GM13977 (cell line): Measurements from ENCODE around the gene DRAXIN.

Experiments
- DNase-seq: peaks from one replicate; pipeline ENCODE4 v3.0.0; 2012; ENCODE audit warnings: low spot score
- CTCF ChIP-seq: IDR thresholded peaks from 2 replicates; pipeline ENCODE4 v1.5.1; 2012; ENCODE audit warnings: mild to moderate bottlenecking, control low read depth; ENCODE audit not compliant: insufficient read depth; ENCODE audit errors: extremely low read depth, missing control alignments
- in situ Hi-C: fragments of 300-500 bp; cut with MboI; formaldehyde crosslinking; loops from one replicate; pipeline ENCODE4 v1.12.0; 2022; ENCODE audit warnings: low sequenced_read_pairs, low pct_unique_long_range_greater_than_20kb, mixed read lengths, inconsistent platforms; ENCODE audit not compliant: unreplicated experiment

DRAXIN gene

GRCh38 chr1:11725616-11726015, 34.1 kb downstream of the DRAXIN start:
- DNase-seq, result no peak
- TF ChIP-seq CTCF, result no peak
- in situ Hi-C loops, result no loop called here

- TF ChIP-seq CTCF, result no peak
- in situ Hi-C loops, result no loop called here
- no peak for DNase-seq
Observed at GRCh38 chr1:11727119-11727518, 35.6 kb downstream of the DRAXIN start.

GRCh38 chr1:11728126-11728806, 36.8 kb downstream of the DRAXIN start:
- DNase-seq, result no peak
- in situ Hi-C loops, result no loop called here
- TF ChIP-seq CTCF, result no peak

- no peak for DNase-seq
- no peak for TF ChIP-seq CTCF
- in situ Hi-C loops, result no loop called here
Observed at GRCh38 chr1:11729155-11729497, 37.6 kb downstream of the DRAXIN start.

- no peak for DNase-seq
- in situ Hi-C loops, result no loop called here
- no peak for TF ChIP-seq CTCF
Observed at GRCh38 chr1:11729498-11730428, 38.3 kb downstream of the DRAXIN start.

- in situ Hi-C loops, result no loop called here
- DNase-seq, result no peak
Observed at GRCh38 chr1:11730429-11730891, 39.0 kb downstream of the DRAXIN start.

More at GRCh38 chr1:11730429-11730891, 39.0 kb downstream of the DRAXIN start:
- TF ChIP-seq CTCF, result no peak
